Measurements from ENCODE around the gene TEX11.

Gene TEX11

DNA sequence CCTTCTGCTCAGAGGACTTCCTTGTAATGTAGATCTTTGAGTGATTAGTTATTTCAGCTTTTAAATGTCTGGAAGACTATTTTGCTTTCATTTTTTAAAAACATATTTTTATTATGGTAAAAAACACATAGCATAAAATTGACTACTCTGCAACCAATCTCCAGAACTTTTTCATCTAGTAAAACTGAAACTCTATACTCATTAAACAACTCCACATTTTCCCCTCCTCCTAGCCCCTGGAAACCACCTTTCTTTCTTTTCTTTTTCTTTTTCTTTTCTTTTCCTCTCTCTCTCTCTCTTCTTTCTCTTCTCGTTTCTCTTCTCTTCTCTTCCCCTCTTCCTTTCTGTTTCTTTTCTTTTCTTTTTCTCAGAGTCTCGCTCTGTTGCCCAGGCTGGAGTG lies 233.2 kb downstream of the TEX11 start:
- Histone ChIP-seq H3K27me3 (ENCODE audit: insufficient read depth, low read length) (no peaks in the 10 kb centered on the region), H3K4me3 (ENCODE audit: low read depth, low read length, poor library complexity, severe bottlenecking) (no peak overlapping the region), H3K36me3 (ENCODE audit: insufficient read depth, low read length) (no peaks in the 10 kb centered on the region), H3K4me1 (ENCODE audit: insufficient read depth, low read length, severe bottlenecking) (no peaks in the 10 kb centered on the region), H3F3A (ENCODE audit: insufficient read depth, low read length) (no peaks in the 10 kb centered on the region), H3K9me2 (ENCODE audit: low read depth, low read length) (no peaks in the 10 kb centered on the region), H4K20me1 (ENCODE audit: insufficient read depth, low read length) (no peaks in the 10 kb centered on the region), H3K79me2 (ENCODE audit: insufficient read depth, low read length) (no peaks in the 10 kb centered on the region), H2AFZ (ENCODE audit: low read length) (no peak overlapping the region), H3K27ac (ENCODE audit: low read depth, low read length, poor library complexity, severe bottlenecking) (no peak overlapping the region), H3K9ac (ENCODE audit: low read length) (no peak overlapping the region), H3K4me2 (ENCODE audit: low read length) (no peak overlapping the region), H3K9me3 (ENCODE audit: low read length) (no peaks in the 10 kb centered on the region)
- TF ChIP-seq EZH2 (IDR thresholded peaks at IDR 0.05; ENCODE audit: borderline replicate concordance, low read length) (no peak), CTCF (IDR thresholded peaks at IDR 0.05; ENCODE audit: low read length) (no peak)

DNA sequence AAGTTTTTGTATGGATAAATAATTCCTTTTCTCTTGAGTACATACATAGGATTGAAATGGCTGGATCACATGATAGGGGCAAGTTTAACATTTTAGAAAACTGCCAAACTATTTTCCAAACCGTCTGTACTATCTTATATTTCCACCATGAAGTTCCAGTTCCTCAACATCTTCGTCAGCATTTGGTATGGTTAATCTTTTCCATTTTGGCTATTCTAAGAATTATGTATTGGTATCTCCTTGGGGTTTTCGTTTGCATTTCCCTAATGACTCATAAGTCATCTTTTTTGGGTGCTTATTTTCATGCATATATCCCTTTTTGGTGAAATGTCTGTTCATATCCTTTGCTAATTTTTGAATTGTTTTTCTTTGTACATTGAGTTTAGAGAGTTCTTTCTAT lies 236.2 kb downstream of the TEX11 start:
- H3K79me2 ChIP-seq (ENCODE audit: insufficient read depth, low read length), result no peaks in the 10 kb centered on the region
- H3F3A ChIP-seq (ENCODE audit: insufficient read depth, low read length), result no peaks in the 10 kb centered on the region
- no peaks in the 10 kb centered on the region for H3K36me3 ChIP-seq (ENCODE audit: insufficient read depth, low read length)
- H3K27me3 ChIP-seq (ENCODE audit: insufficient read depth, low read length), result no peaks in the 10 kb centered on the region
- no peak for TF ChIP-seq CTCF (IDR thresholded peaks at IDR 0.05; ENCODE audit: low read length)
- TF ChIP-seq EZH2 (IDR thresholded peaks at IDR 0.05; ENCODE audit: borderline replicate concordance, low read length), result no peak
- H3K9me3 ChIP-seq (ENCODE audit: low read length), result no peaks in the 10 kb centered on the region
- H4K20me1 ChIP-seq (ENCODE audit: insufficient read depth, low read length), result no peaks in the 10 kb centered on the region
- no peaks in the 10 kb centered on the region for H3K9me2 ChIP-seq (ENCODE audit: low read depth, low read length)
- H2AFZ ChIP-seq (ENCODE audit: low read length), result no peak overlapping the region
- no peak overlapping the region for H3K4me2 ChIP-seq (ENCODE audit: low read length)
- no peak overlapping the region for H3K9ac ChIP-seq (ENCODE audit: low read length)
- H3K27ac ChIP-seq (ENCODE audit: low read depth, low read length, poor library complexity, severe bottlenecking), result no peak overlapping the region
- no peaks in the 10 kb centered on the region for H3K4me1 ChIP-seq (ENCODE audit: insufficient read depth, low read length, severe bottlenecking)
- no peak overlapping the region for H3K4me3 ChIP-seq (ENCODE audit: low read depth, low read length, poor library complexity, severe bottlenecking)

GRCh38 chrX:70669120-70669519 lies 239.4 kb downstream of the TEX11 start:
- Histone ChIP-seq H3K9ac (ENCODE audit: low read length) (no peak overlapping the region), H3F3A (ENCODE audit: insufficient read depth, low read length) (no peaks in the 10 kb centered on the region), H2AFZ (ENCODE audit: low read length) (no peak overlapping the region), H3K27ac (ENCODE audit: low read depth, low read length, poor library complexity, severe bottlenecking) (no peak overlapping the region), H3K4me1 (ENCODE audit: insufficient read depth, low read length, severe bottlenecking) (no peaks in the 10 kb centered on the region), H3K36me3 (ENCODE audit: insufficient read depth, low read length) (no peaks in the 10 kb centered on the region), H3K4me2 (ENCODE audit: low read length) (no peak overlapping the region), H3K79me2 (ENCODE audit: insufficient read depth, low read length) (no peaks in the 10 kb centered on the region), H3K27me3 (ENCODE audit: insufficient read depth, low read length) (no peaks in the 10 kb centered on the region), H3K4me3 (ENCODE audit: low read depth, low read length, poor library complexity, severe bottlenecking) (no peak overlapping the region), H3K9me2 (ENCODE audit: low read depth, low read length) (no peaks in the 10 kb centered on the region), H4K20me1 (ENCODE audit: insufficient read depth, low read length) (no peaks in the 10 kb centered on the region), H3K9me3 (ENCODE audit: low read length) (no peaks in the 10 kb centered on the region)
- no peak for TF ChIP-seq CTCF (IDR thresholded peaks at IDR 0.05; ENCODE audit: low read length)
- no peak for TF ChIP-seq EZH2 (IDR thresholded peaks at IDR 0.05; ENCODE audit: borderline replicate concordance, low read length)
